NK-92 (cell line): ENCODE measurements around the gene UBAC2.
"Not testable (repeated sequence)": the region's sequence is repeated elsewhere in the genome, so short reads cannot be mapped to it uniquely, and the experiment has no call there.

Experiments used
- DNase-seq: peaks from one replicate; lab custom pipeline; 2025; ENCODE audit not compliant: unreplicated experiment; lab: John Stamatoyannopoulos, UW

Gene UBAC2

GRCh38 chr13:99182439-99182838 lies 18.2 kb upstream of the UBAC2 start:
- no peak for DNase-seq

GRCh38 chr13:99185606-99186005 lies 15.0 kb upstream of the UBAC2 start:
- no peak for DNase-seq

GRCh38 chr13:99190147-99190985 lies 10.3 kb upstream of the UBAC2 start:
- no peak for DNase-seq

- no peak for DNase-seq
These were observed 9.2 kb upstream of the UBAC2 start for GRCh38 chr13:99191336-99191899.

- DNase-seq, result no peak
These were observed 8.7 kb upstream of the UBAC2 start for GRCh38 chr13:99191900-99192399.

- no peak for DNase-seq
These were observed 8.2 kb upstream of the UBAC2 start for GRCh38 chr13:99192480-99192879.

- DNase-seq, result no peak
These were observed 7.5 kb upstream of the UBAC2 start for GRCh38 chr13:99193152-99193551.

- no peak for DNase-seq
These were observed 4.1 kb upstream of the UBAC2 start for GRCh38 chr13:99196466-99197116.

GRCh38 chr13:99197117-99197651 lies 3.5 kb upstream of the UBAC2 start:
- DNase-seq, result no peak

- DNase-seq, result no peak
These were observed 868 bp upstream of the UBAC2 start for GRCh38 chr13:99199541-99200431.

GRCh38 chr13:99203601-99204579 lies 3.2 kb downstream of the UBAC2 start:
- DNase-seq, result no peak

- DNase-seq, result no peak
These were observed 5.1 kb downstream of the UBAC2 start for GRCh38 chr13:99205621-99206220.

GRCh38 chr13:99206226-99206625 lies 5.6 kb downstream of the UBAC2 start:
- no peak for DNase-seq

- no peak for DNase-seq
These were observed 6.2 kb downstream of the UBAC2 start for GRCh38 chr13:99206873-99207272.

- DNase-seq, result no peak
These were observed 6.9 kb downstream of the UBAC2 start for GRCh38 chr13:99207511-99207910.

GRCh38 chr13:99208185-99208584 lies 7.5 kb downstream of the UBAC2 start:
- DNase-seq, result no peak

- no peak for DNase-seq
These were observed 8.3 kb downstream of the UBAC2 start for GRCh38 chr13:99208845-99209527.

GRCh38 chr13:99210627-99211026 lies 10.0 kb downstream of the UBAC2 start:
- DNase-seq, result not testable (repeated sequence)
